GM12875 (cell line): Measurements from ENCODE around the gene VEZF1.

ENCODE experiments used
- H3K4me3 ChIP-seq: one replicate; pipeline ENCODE4 v1.5.1; 2011; ENCODE audit warnings: low read depth, low read length, control low read depth
- TF ChIP-seq, protein P1 (sequence below): IDR thresholded peaks from 2 replicates; pipeline ENCODE4 v1.5.1; 2011; ENCODE audit warnings: low read depth, mild to moderate bottlenecking, control low read depth, inconsistent platforms, low read length, moderate library complexity, borderline replicate concordance; ENCODE audit not compliant: insufficient read depth

The VEZF1 gene

DNA sequence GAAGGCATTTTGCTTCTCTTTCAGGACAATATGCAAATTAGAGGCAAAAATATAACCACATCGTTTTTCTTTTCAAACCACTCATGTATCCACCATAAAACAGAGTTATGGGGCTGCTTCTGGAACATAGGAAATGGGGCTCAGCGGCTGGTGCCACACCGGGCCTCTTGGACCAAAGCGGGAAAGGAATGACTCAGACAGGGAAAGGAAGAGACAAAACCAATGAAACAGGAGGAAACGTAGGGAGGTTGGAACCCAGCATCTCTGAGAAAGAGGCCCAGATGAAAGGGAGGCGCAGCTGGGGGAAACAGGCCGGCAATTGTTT lies 61.4 kb downstream of the VEZF1 start:
- TF ChIP-seq, protein P1, sequence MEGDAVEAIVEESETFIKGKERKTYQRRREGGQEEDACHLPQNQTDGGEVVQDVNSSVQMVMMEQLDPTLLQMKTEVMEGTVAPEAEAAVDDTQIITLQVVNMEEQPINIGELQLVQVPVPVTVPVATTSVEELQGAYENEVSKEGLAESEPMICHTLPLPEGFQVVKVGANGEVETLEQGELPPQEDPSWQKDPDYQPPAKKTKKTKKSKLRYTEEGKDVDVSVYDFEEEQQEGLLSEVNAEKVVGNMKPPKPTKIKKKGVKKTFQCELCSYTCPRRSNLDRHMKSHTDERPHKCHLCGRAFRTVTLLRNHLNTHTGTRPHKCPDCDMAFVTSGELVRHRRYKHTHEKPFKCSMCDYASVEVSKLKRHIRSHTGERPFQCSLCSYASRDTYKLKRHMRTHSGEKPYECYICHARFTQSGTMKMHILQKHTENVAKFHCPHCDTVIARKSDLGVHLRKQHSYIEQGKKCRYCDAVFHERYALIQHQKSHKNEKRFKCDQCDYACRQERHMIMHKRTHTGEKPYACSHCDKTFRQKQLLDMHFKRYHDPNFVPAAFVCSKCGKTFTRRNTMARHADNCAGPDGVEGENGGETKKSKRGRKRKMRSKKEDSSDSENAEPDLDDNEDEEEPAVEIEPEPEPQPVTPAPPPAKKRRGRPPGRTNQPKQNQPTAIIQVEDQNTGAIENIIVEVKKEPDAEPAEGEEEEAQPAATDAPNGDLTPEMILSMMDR: no peak
- no peak overlapping the region for H3K4me3 ChIP-seq

DNA sequence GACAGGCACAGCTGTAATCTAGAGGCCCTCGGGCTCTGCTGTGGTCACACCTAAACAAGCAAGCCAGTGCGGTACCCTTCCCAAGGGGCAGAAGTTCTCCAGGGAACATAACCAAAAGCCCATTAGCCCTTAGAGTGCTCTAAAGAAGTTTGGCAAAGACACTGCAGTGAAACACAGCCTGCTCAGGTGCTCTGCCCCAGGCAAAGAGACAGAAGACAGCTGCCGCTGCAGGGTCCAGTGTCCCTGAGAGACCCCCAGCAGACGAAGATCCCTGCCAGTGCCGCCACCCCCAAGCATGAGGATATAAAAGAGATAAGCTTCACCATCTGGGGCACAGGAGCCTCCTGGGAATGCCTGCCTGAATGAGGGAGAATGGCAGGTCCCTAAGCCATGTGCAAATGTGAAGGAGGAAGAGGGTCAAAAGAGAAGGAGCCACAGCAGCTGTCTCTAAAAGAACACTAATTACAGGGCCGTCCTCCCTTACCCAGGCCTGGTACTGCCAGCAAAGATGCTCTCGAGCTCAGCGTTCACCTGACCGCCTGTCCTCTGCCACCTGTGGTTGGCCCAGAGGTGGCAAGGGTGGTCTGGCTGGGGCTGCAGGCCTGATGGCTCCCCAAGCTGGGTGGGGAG lies 62.6 kb downstream of the VEZF1 start:
- TF ChIP-seq, protein P1: no peak
- H3K4me3 ChIP-seq: no peak overlapping the region

DNA sequence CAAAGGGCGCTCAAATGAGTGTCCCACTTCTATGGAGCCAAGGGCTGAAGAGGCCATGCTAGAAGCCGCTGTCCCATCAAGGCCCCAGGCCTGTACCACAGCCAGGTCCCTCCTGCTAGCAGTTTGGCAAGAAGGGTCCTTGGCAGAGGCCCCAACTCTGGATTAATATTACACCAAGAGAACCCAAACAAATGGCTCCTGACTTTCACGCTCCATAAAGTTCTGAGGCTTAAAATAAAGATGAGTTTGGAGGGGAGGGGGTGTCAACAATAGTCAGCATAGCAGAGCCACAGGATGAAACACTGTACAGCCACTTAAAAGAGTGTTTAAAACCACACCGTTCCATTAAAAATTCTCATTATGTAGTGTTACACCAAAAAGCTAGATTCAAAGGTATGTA lies 63.4 kb downstream of the VEZF1 start:
- no peak overlapping the region for H3K4me3 ChIP-seq
- TF ChIP-seq, protein P1: no peak
